Activated CD4-positive, alpha-beta T cell treated with anti-CD3 and anti-CD28 coated beads for 36 hours (primary cell): Measurements from ENCODE around the gene PTPN5. TPM values are rescaled to one million over a fixed set of nuclear protein-coding genes. Genes with fewer than 3 reads are reported as not detected.
"Not testable (repeated sequence)": the region's sequence is repeated elsewhere in the genome, so short reads cannot be mapped to it uniquely, and the experiment has no call there.

Source experiments
- ATAC-seq: fragments of 200-7000 bp; cut with Tn5 transposase; one replicate; pipeline ENCODE4 v1.10.0; 2021; ENCODE audit warnings: mild to moderate bottlenecking, moderate library complexity
- CTCF ChIA-PET: fragments of 350-600 bp; sonication (Branson Sonifier 250); formaldehyde crosslinking; loops from one replicate; lab custom pipeline; 2021; ENCODE audit warnings: antibody characterized with exemption; lab: Charles Lee
- POLR2A ChIA-PET: fragments of 350-600 bp; sonication (Branson Sonifier 250); formaldehyde crosslinking; loops from one replicate; lab custom pipeline; 2021; ENCODE audit warnings: antibody characterized with exemption, inconsistent platforms; lab: Charles Lee
- DNase-seq: peaks from one replicate; pipeline ENCODE4 v3.0.0-alpha.2; 2020
- H3K27ac Mint-ChIP-seq: one replicate; pipeline ENCODE4 v1.8.0; 2021; ENCODE audit warnings: mixed read lengths
- H3K27me3 Mint-ChIP-seq: one replicate; pipeline ENCODE4 v1.8.0; 2021; ENCODE audit warnings: mixed read lengths
- H3K36me3 Mint-ChIP-seq: one replicate; pipeline ENCODE4 v1.8.0; 2021; ENCODE audit warnings: low read depth, mixed read lengths
- H3K4me1 Mint-ChIP-seq: one replicate; pipeline ENCODE4 v1.8.0; 2021; ENCODE audit warnings: mixed read lengths
- H3K4me3 Mint-ChIP-seq: one replicate; pipeline ENCODE4 v1.8.0; 2021; ENCODE audit warnings: mild to moderate bottlenecking, moderate library complexity, mixed read lengths
- H3K9me3 Mint-ChIP-seq: one replicate; pipeline ENCODE4 v1.8.0; 2021; ENCODE audit warnings: low read depth, mixed read lengths
- intact Hi-C, 2 experiments: fragments of 100-400 bp; cut with DNase I in 1 of 2; cut with micrococcal nuclease in 1 of 2; formaldehyde crosslinking; loops; one replicate each; pipeline versions ENCODE4 v1.14.2 to v1.15.1; 2022 to 2024; cut with DNase I, micrococcal nuclease
- total RNA-seq, 2 experiments: library from RNA; stranded (reverse); gene quantifications; one replicate each; pipeline ENCODE4 v1.2.3, GENCODE V29; 2021

Gene PTPN5
- total RNA-seq = not detected

DNA sequence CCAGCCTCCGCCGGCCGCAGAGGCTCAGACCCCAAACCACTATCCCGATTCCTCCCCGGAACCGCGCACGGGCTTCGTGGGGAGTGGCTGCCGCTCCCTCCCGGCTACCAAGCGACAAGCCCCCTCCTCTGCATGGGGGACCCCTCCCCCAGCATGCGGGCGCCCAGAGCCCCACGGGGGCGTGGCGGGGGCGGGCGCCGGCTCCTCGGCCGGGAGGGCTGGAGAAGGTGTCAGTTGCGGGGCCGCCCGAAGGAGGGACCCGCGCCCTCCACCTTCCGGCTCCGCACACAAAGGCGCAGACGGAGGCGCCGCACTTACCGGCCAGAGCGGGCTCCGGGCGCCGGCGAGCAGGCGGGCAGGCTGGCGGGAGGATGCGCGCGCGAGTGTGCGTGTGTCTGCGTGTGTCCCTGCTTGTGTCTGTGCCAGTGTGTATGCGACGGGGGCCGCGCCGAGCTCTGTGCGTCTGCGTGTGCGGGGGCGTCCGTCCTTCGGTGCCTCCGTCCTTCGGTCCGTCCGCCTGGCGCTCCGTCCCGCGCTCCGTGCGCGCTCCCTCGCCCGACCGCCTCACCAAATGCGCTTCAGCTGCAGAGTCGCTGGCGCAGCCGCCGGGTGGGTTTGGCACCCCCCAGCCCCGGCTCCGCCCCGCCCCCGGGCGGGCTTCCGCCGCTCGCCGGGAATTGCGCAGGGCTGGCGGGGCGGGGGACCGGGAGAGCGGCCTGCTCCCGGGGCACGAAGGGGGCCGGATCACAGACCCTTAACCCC, at the start of gene PTPN5:
Gene PTPN5, minus strand, starts transcription at position 592 of the 762 bp plus-strand sequence. CDS start 19,840 bp downstream, outside the sequence.
- ChIA-PET CTCF (interaction anchor here (0.6 to 1.5 kb wide), 3 partner anchors 12 to 1002 kb away, joined by 4 read pairs; no protein-coding TSS in a partner anchor), POLR2A (no interaction called here)
- no peak within 1 kb of the TSS for H3K4me3 Mint-ChIP-seq
- intact Hi-C loops = no loop called here
- ATAC-seq (no peak), DNase-seq (no peak)
- H3K27me3 Mint-ChIP-seq = peaks cover 50% of the 10 kb centered on the region
- no peaks in the 10 kb centered on the region for H3K36me3 Mint-ChIP-seq
- peaks cover 2% of the 10 kb centered on the region for H3K4me1 Mint-ChIP-seq
- H3K27ac Mint-ChIP-seq = no peak within 1 kb of the TSS
- H3K9me3 Mint-ChIP-seq = no peaks in the 10 kb centered on the region

DNA sequence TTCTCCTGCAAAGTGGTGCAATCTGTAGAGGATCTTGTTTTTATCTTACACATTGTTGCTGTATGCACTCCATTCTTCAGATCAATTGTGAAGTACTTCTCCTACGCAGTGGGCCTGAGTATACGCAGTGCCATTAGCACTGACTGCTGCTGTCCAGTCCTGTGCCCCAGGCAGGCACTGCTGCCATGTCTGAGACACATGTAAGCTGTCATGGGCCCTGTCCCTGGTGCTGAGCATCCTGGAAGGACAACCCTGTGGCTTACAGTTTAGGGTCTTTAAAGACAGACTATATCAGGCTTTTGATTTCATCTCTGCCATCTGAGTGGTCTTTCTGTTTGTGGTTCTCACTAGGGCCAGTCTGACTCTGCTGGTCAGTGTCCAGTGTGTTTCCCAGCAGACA, 44.8 kb upstream of the PTPN5 start:
- POLR2A ChIA-PET = no interaction called here
- no peak for DNase-seq
- H3K9me3 Mint-ChIP-seq = peaks cover 14% of the 10 kb centered on the region
- H3K4me1 Mint-ChIP-seq = no peaks in the 10 kb centered on the region
- peaks cover 37% of the 10 kb centered on the region for H3K27me3 Mint-ChIP-seq
- no peak for ATAC-seq
- intact Hi-C loops = no loop called here
- CTCF ChIA-PET = no interaction called here
- no peaks in the 10 kb centered on the region for H3K36me3 Mint-ChIP-seq
- H3K4me3 Mint-ChIP-seq = no peak overlapping the region
- H3K27ac Mint-ChIP-seq = no peak overlapping the region

DNA sequence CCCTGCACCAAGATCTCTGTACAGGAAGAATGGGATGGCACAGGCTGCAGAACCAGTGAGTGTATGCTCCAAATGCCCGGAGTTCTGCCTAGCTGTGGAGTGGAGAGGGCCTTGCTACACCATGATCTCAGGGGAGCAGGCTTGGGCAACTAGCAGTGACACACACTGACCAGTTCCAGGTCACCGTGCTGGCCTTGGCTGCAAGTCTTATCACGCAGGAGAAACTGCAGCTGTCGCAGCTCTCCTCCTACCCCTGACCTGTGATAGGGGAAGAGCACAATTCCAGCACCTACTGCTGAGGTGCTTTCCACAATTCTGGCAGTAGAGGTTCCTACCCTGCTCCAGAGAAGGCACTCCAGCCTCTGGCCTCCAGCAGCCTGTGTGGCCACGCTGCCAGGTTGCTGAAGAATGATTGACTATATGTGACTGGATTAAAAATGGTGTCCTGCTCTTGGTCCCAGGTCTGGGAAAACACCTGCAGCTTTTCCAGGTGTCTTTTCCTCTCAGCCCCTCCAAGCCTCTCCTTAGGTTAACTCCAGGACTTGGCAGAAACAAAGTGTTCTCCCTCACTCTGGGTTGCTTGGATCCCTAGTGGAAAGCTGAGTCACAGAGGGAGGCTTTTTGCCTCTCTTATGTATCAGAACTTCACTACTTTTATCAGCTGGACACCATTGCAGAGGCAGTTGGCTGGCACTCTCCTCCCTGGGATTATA, 43.3 kb upstream of the PTPN5 start:
- intact Hi-C loops = no loop called here
- no peaks in the 10 kb centered on the region for H3K36me3 Mint-ChIP-seq

GRCh38 chr11:18820160-18820559, 28.6 kb upstream of the PTPN5 start:
- DNase-seq, CTCF ChIA-PET, POLR2A ChIA-PET, H3K27ac Mint-ChIP-seq, H3K36me3 Mint-ChIP-seq, H3K4me3 Mint-ChIP-seq, intact Hi-C loops, H3K9me3 Mint-ChIP-seq, H3K4me1 Mint-ChIP-seq, ATAC-seq, H3K27me3 Mint-ChIP-seq: not testable (repeated sequence)

More for the DNA sequence above, 43.3 kb upstream of the PTPN5 start:
- ChIA-PET CTCF (no interaction called here), POLR2A (no interaction called here)
- H3K27me3 Mint-ChIP-seq = peaks cover 40% of the 10 kb centered on the region
- peaks cover 10% of the 10 kb centered on the region for H3K9me3 Mint-ChIP-seq
- no peak overlapping the region for H3K27ac Mint-ChIP-seq
- no peak for DNase-seq
- no peak overlapping the region for H3K4me3 Mint-ChIP-seq
- ATAC-seq = no peak
- H3K4me1 Mint-ChIP-seq = no peaks in the 10 kb centered on the region

GRCh38 chr11:18804199-18804999, 12.8 kb upstream of the PTPN5 start:
- POLR2A ChIA-PET = no interaction called here
- intact Hi-C loops = no loop called here
- CTCF ChIA-PET = interaction anchor here (1.4 kb wide), 1 partner anchor 33 kb away, joined by 3 read pairs; no protein-coding TSS in a partner anchor
- DNase-seq (no peak), ATAC-seq (no peak)
- Mint-ChIP-seq H3K4me1 (peaks cover 1% of the 10 kb centered on the region), H3K9me3 (no peaks in the 10 kb centered on the region), H3K36me3 (no peaks in the 10 kb centered on the region), H3K27me3 (peaks cover 10% of the 10 kb centered on the region), H3K27ac (no peak overlapping the region), H3K4me3 (no peak overlapping the region)

DNA sequence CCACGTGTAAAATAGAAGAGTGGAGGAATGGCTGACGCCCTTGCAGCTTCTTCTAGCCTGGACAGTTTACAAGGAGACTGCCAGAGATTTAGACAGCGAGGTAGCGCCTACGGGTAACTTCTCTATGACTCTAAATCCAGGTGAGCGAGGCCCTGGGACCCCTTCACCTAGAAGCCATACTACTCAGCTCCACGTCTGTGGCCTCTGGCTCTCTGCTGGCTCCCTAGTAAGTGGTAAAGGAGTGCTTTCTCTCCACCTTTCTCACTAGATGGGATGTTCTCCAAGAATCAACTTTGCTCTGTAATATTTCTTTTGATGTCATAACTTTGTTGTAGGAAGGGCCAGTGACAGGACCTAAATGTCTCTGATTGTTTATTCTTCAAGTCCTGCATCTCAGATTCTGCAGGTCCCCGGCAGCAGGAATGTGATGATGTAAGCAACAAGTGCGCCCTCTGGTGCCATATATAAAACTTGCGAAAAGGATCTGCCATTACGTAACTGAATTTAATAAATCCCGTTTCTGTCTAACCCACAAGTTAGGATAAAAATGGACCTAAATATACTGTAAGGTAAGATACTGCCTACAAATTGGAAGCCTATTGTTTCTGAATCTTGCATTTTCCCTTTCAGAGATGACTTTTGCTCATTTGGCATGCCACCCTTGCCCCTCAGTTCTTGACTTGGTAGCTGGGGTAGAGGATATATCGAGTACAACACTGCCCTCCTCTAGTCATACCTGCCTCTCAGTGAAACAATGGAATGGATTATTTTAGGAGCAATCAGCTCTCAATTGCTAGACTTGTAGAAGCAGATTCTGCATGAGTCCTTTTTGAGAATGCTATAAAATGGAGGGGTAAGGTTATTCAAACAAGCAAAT, 11.0 kb upstream of the PTPN5 start:
- intact Hi-C loops = loop anchor here (1.0 kb wide), 2 partner anchors 27 to 687 kb away; no protein-coding TSS in a partner anchor
- no peak overlapping the region for H3K4me3 Mint-ChIP-seq

GRCh38 chr11:18798799-18799469, 7.3 kb upstream of the PTPN5 start:
- no peaks in the 10 kb centered on the region for H3K36me3 Mint-ChIP-seq
- peak; percentile 88 for ATAC-seq
- H3K4me3 Mint-ChIP-seq = no peak overlapping the region
- DNase-seq = no peak
- no peaks in the 10 kb centered on the region for H3K9me3 Mint-ChIP-seq
- H3K4me1 Mint-ChIP-seq = peaks cover 1% of the 10 kb centered on the region
- ChIA-PET CTCF (no interaction called here), POLR2A (no interaction called here)
- intact Hi-C loops = no loop called here
- peaks cover 14% of the 10 kb centered on the region for H3K27me3 Mint-ChIP-seq
- H3K27ac Mint-ChIP-seq = no peak overlapping the region

More for the DNA sequence above, 11.0 kb upstream of the PTPN5 start:
- ChIA-PET POLR2A (no interaction called here), CTCF (interaction anchor here (0.5 to 1.4 kb wide), 14 partner anchors 12 to 687 kb away, joined by 3 to 5 read pairs (median 3); no protein-coding TSS in a partner anchor)
- H3K27ac Mint-ChIP-seq = no peak overlapping the region
- no peaks in the 10 kb centered on the region for H3K9me3 Mint-ChIP-seq
- DNase-seq (peak; percentile 60), ATAC-seq (no peak)
- peaks cover 9% of the 10 kb centered on the region for H3K27me3 Mint-ChIP-seq
- peaks cover 1% of the 10 kb centered on the region for H3K4me1 Mint-ChIP-seq
- no peaks in the 10 kb centered on the region for H3K36me3 Mint-ChIP-seq

- Mint-ChIP-seq H3K27me3 (peaks cover 39% of the 10 kb centered on the region), H3K9me3 (no peaks in the 10 kb centered on the region), H3K4me1 (peaks cover 2% of the 10 kb centered on the region), H3K36me3 (no peaks in the 10 kb centered on the region), H3K27ac (no peak overlapping the region), H3K4me3 (no peak overlapping the region)
- ChIA-PET POLR2A (no interaction called here), CTCF (interaction anchor here (0.6 to 0.7 kb wide), 2 partner anchors 17 to 231 kb away, joined by 3 read pairs; no protein-coding TSS in a partner anchor)
- DNase-seq = no peak
- ATAC-seq = no peak
- intact Hi-C loops = no loop called here
Observed at GRCh38 chr11:18794956-18795355, 3.4 kb upstream of the PTPN5 start.

GRCh38 chr11:18792827-18793226, 1.2 kb upstream of the PTPN5 start:
- Mint-ChIP-seq H3K4me1 (peaks cover 2% of the 10 kb centered on the region), H3K36me3 (no peaks in the 10 kb centered on the region), H3K27ac (no peak overlapping the region), H3K9me3 (no peaks in the 10 kb centered on the region), H3K4me3 (no peak overlapping the region), H3K27me3 (peaks cover 56% of the 10 kb centered on the region)
- ATAC-seq = no peak
- DNase-seq = no peak
- ChIA-PET POLR2A (no interaction called here), CTCF (interaction anchor here (1.5 kb wide), 1 partner anchor 27 kb away, joined by 4 read pairs; no protein-coding TSS in a partner anchor)
- intact Hi-C loops = no loop called here

GRCh38 chr11:18791969-18792628, 501 bp upstream of the PTPN5 start:
- no peaks in the 10 kb centered on the region for H3K36me3 Mint-ChIP-seq
- ChIA-PET POLR2A (no interaction called here), CTCF (interaction anchor here (1.5 kb wide), 1 partner anchor 26 kb away, joined by 4 read pairs; no protein-coding TSS in a partner anchor)
- no peak for ATAC-seq
- no peak overlapping the region for H3K4me3 Mint-ChIP-seq
- H3K27ac Mint-ChIP-seq = no peak overlapping the region
- no peak for DNase-seq
- no peaks in the 10 kb centered on the region for H3K9me3 Mint-ChIP-seq
- intact Hi-C loops = no loop called here
- peaks cover 2% of the 10 kb centered on the region for H3K4me1 Mint-ChIP-seq
- peaks cover 51% of the 10 kb centered on the region for H3K27me3 Mint-ChIP-seq
